SK-MEL-5 (cell line): Measurements from ENCODE around the gene NEUROG1. TPM values are rescaled to one million over a fixed set of nuclear protein-coding genes. Genes with fewer than 3 reads are reported as not detected.

Source experiments
- DNase-seq: peaks from one replicate; pipeline ENCODE4 v3.0.0-alpha.2; 2016; ENCODE audit warnings: low read depth, low spot score
- in situ Hi-C: cut with HindIII; loops from 2 replicates; pipeline ENCODE4 v1.10.0; 2016; ENCODE audit warnings: low sequenced_read_pairs, high pct_unique_total_duplicates, low pct_unique_long_range_greater_than_20kb
- total RNA-seq: library from RNA; depleted of rRNA; stranded (reverse); fragments of >200 nt; shearing (Covaris generic); gene quantifications from 2 replicates; pipeline ENCODE4 v1.2.3, GENCODE V29; 2014; rRNA removed

NEUROG1 gene
- total RNA-seq, 1 experiment from 2014 or later = not detected

DNA sequence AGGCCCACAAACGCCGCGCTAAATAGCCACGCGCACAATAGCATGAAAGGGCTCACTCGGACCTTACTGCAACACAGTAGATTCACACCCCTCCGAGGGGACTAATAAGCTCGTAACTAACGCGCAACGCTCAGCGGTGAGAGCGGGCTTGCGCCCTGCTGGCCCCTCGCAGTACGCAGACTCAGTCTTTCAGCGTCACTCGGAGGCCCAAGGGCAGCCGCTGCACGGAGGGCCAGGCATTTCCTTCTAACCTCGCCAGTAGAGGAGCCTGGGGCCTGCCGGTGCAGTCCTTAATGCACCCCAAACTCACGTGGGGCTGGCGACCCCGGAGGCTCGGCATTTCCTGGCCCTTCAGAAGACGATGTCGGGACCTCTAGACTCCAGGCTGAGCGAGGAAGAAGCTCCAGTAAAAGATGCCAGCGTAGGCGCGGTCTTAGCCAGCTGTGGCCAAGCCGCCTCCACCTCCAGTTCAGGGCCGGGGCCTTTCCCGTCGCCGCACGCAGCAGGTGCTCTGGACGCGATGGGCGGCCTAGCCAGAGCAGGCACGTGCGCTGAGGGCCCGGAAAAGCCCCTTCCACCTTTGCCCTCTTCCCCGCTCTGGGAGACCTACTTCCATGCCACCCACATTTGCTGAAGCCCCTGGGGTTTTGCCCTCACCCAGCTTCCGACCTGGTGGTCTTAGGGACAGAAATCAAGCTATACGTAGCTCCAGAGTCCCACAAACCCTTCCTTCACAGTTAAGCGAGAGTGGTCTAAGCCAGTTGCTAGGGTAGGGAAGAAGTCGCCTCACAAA lies 45.3 kb downstream of the NEUROG1 start:
- no peak for DNase-seq
- in situ Hi-C loops = no loop called here

DNA sequence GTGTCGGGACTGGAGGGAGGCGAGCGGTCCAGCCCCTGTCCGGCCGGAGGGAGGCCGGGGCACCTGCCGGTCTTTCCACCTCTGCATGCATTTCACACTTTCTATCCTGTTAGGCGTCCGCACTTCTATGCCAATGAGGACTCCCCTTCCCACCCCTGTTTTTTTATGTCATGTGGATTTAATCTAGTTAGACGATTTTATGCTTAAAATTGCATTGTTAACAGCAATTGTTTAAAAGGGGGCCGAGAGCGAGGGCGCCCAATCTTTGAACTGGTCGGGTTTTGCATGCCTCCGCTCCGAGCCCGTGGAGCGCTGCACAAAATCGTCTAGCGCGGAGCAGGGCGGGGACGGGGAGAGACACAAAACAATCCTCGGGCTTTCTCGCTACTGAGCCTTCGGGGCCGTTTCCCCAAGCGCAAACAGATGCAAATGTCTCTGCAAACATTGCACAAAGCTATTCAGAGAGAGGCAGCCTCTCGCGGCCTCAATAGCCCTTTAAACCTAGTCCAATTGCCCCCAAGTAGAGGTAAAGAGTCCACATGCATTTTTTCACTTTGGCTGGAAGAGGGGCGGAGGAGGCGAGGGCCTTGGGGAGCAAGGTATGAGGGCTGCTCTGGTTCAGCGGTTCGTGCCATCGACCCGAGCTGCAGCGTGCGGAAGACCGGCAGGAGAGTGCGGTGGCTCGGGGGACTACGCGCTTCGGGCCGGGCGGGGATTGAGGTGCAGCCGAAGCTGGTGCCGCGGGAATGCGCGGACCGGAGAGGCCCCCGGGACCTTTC lies 46.1 kb downstream of the NEUROG1 start:
- in situ Hi-C loops = no loop called here
- no peak for DNase-seq

DNA sequence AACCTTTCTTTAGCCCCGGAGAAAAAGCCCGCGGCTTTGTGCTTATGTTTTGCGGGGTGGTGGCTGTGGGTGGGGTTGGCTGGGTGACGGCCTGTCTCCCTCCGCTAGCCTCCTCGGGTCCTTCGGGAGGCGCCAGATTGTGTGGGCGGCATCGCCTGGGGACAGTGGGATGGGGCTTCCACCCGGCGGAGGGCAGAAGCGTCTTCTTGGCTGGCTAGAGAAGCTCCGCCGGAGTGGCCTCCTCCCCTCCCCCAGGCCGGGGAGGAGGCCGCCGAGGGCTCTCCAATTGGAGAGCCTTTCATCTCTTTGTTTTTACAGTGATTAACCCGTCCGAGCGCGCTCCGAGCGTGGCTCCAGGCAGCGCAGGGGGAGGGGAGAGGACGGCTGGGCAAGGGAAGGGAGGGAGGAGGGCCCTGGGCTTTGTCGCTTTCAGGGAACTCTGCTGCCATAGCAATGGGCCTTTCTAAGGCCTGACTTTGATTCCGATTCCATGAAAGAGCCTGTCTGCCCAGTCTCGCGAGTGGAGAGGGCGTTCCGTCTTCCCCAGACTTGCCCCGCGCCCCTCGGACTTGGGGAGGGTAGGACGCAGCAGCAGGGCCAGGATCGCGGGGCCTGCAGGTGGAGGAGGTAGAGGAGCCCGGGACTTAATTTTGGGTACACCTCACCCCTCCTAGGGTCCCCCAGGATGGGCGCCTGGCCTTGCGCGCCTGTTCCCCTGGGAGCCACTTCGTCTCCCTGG lies 46.9 kb downstream of the NEUROG1 start:
- in situ Hi-C loops = no loop called here
- no peak for DNase-seq

DNA sequence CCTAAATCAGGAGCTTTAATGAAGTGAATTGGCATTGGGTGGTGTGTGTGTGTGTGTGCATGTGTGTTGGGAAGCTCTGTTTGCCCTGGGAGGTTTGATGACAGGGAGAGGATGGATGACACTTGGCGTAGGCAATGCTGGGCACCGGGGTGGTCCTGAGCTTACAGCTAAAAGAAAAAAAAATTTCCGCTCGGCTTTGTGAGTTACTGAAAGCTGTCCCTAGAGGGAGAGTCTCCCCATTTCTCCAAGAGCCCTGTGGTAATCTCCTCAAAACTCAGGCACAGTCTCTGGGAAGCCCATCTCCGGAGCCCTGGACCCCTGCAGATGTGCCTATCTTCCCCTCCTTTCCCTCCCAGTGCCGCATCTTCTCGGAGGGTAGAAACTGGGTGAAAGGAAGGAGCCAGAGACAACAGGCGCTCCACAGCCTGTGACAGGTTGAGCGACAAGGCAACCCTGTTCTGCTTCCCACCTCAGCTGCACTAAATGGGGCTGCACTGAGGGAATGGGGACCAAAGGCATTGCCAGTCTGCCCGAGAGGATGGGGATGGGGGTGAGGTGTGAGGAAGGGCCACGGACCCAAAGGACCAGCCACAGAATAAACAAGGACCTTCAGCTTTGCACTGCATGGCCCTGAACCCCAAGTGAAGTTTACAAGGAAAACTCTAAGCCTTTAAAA lies 47.8 kb downstream of the NEUROG1 start:
- DNase-seq = no peak

DNA sequence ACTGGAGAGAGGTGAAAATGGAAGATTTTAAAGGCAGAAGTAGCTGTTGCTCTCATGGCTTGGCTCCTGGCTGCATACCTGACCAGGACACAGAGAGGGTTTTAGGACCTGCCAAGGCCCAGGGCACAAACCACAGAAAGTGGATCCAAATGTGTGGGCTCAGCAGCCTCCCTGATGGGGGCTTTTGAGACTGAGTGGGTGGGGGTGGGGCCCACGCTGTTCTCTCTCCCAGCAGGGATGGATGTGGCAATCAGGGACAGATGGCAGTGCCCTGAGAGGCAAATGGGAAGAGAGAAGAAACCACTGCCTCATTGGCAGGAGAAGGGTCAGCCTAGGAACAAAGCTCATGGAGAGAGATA lies 48.7 kb downstream of the NEUROG1 start:
- no peak for DNase-seq
- in situ Hi-C loops = no loop called here

More for the DNA sequence above, 47.8 kb downstream of the NEUROG1 start:
- in situ Hi-C loops = no loop called here

DNA sequence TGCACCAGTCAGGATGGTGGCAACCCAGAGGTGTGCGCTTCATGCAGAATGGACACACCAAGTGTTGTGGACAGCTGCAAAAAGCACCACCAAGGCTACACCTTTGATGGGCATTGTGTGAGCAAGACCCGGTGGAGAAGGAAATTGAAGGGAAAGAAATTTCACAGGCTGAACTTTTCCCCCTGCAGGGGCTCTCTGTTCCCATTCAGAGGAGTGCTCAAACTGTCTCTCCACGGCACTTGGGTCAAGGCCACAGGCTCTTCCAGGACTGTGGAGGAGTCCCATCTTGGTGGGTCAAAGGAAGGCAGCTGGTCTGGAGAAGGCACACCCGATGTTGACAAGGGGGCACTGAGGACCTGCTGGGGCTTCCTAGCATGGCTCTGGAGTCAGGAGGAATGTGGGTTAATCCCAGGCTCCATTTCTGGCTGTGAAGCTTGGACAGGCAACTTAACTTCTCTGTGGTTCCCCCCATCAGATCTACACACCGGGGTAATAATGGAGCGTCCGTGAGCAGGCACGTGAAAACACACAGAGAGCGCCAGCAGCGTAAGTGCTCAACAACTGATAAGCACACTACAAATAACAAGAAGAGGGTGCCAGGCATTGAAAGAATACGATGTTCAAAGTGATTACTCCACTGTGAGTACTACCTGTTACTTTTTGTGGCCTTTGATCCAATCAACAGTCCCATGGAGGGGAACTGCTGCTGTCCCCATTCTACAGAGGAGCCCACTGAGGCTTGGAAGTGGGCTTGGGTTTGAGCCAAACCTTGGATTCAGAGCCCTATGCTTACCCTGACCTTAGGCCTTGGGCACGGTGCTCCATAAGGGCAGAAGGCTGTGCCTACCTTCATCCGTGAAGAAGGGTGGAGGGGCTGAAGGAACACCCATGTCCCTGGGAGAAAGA lies 49.4 kb downstream of the NEUROG1 start:
- in situ Hi-C loops = no loop called here
- DNase-seq = no peak

DNA sequence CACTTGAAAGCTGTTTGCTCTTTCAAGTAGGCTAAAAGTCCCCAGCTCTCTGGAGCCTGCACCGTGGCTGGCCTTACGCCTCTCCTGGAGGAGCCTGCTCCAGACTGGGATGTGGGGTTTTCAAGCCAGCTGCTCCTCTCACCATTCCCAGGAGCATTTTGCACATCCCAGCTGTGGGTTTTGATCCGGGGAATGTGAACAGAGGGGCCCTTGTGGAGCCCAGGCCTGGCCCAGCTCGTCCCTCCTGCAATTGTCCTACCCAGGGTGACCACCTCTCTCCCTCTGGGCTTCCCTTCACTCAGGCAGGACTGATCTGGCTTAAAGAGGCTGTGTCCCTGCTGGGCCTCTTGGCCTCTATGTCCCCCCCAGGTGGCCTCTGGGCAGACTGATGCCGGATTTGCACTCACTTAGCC lies 51.1 kb downstream of the NEUROG1 start:
- in situ Hi-C loops = no loop called here
- no peak for DNase-seq

Other genes with a start within 250 kb of the NEUROG1 start
- 117 and 137 TPM in 2 replicates for gene MACROH2A1, start 136.7 kb downstream of the NEUROG1 start, total RNA-seq
- gene DCANP1, start 88.6 kb downstream of the NEUROG1 start, total RNA-seq = not detected in 2 replicates
- not detected in 2 replicates for gene TIFAB, start 83.6 kb downstream of the NEUROG1 start, total RNA-seq
- not detected in 2 replicates for gene CXCL14, start 43.0 kb upstream of the NEUROG1 start, total RNA-seq